Left lung (tissue), 10 donors: ENCODE results near the gene MFNG. TPM values are rescaled to one million over a fixed set of nuclear protein-coding genes. Genes with fewer than 3 reads are reported as not detected.

Experiments used
- ATAC-seq: fragments of 200-7000 bp; cut with Tn5 transposase; one replicate; pipeline ENCODE4 v1.9.1; 2020; ENCODE audit warnings: moderate library complexity
- DNase-seq, 4 donors: peaks; one replicate each; pipeline ENCODE4 v3.0.0-alpha.2; 2013 to 2020
- H3K27ac ChIP-seq, 2 donors: fragments of 200-600 bp; sonication (generic) in 1 of 2; one replicate each; pipeline versions ENCODE4 v1.5.0 to v1.8.0; 2020 to 2021
- H3K27me3 ChIP-seq, 2 donors: fragments of 200-600 bp; sonication (generic) in 1 of 2; one replicate each; pipeline versions ENCODE4 v1.5.0 to v1.8.0; 2020 to 2021
- H3K36me3 ChIP-seq, 2 donors: fragments of 200-600 bp; sonication (generic) in 1 of 2; one replicate each; pipeline versions ENCODE4 v1.5.0 to v1.8.0; 2020 to 2021
- H3K4me1 ChIP-seq, 2 donors: fragments of 200-600 bp; one replicate each; pipeline ENCODE4 v1.8.0; 2021
- H3K4me3 ChIP-seq, 2 donors: fragments of 200-600 bp; sonication (generic) in 1 of 2; one replicate each; pipeline versions ENCODE4 v1.5.0 to v1.8.0; 2020 to 2021; ENCODE audit warnings: mild to moderate bottlenecking in 1 of 2
- H3K9me3 ChIP-seq, 2 donors: fragments of 200-600 bp; sonication (generic) in 1 of 2; one replicate each; pipeline versions ENCODE4 v1.5.0 to v1.8.0; 2020 to 2021
- CTCF ChIP-seq, 2 donors: fragments of 200-600 bp; sonication (generic) in 1 of 2; IDR thresholded peaks; one replicate each; pipeline versions ENCODE4 v1.5.0 to v1.8.0; 2021; ENCODE audit warnings: antibody characterized with exemption in 2 of 2
- intact Hi-C, 2 donors: fragments of 100-400 bp; cut with DNase I; formaldehyde crosslinking; loops; one replicate each; pipeline versions ENCODE4 v1.11.2 to v1.14.2; 2022
- polyA plus RNA-seq, 6 donors: library from polyadenylated mRNA; unstranded; fragments of 120-200 nt; gene quantifications; one replicate each; pipeline ENCODE4 v1.2.1, GENCODE V29; 2013; ENCODE audit not compliant: insufficient read length in 6 of 6
- total RNA-seq, 2 donors: library from RNA; stranded (reverse); fragmentation: NEBNext Ultra II Directional; extraction: Animal tissue kit (Norgen Biotek cat#: 25700); gene quantifications; one replicate each; pipeline ENCODE4 v1.2.1, GENCODE V29; 2021
- donor health status: DM: no; HTN: yes; CAD: no.
- donor health status: DM: no; HTN: no; CAD: no.

MFNG gene
- total and polyA plus RNA-seq, 8 donors = 17.7 to 46.4 (median 22.3) TPM

- intact Hi-C loops = loop anchor here in 1 of 2 donors (10.0 kb wide), 1 partner anchor 106 kb away; no protein-coding TSS in a partner anchor
- Histone ChIP-seq H3K27me3 (peaks cover 21 to 94% of the 10 kb centered on the region in 2 donors), H3K36me3 (no peaks in the 10 kb centered on the region), H3K4me1 (peaks cover 4 to 23% of the 10 kb centered on the region in 2 donors), H3K9me3 (no peaks in the 10 kb centered on the region), H3K27ac (no peak overlapping the region), H3K4me3 (peak overlapping the region in 1 of 2 donors; percentile 11)
- no peak for DNase-seq
- no peak for ATAC-seq
- no peak for TF ChIP-seq CTCF (IDR thresholded peaks at IDR 0.05)
Observed at GRCh38 chr22:37420686-37421467, 65.3 kb downstream of the MFNG start.

GRCh38 chr22:37419969-37420685 lies 66.1 kb downstream of the MFNG start:
- DNase-seq = peak in 1 of 4 donors; percentile 55
- peaks cover 21 to 95% of the 10 kb centered on the region in 2 donors for H3K27me3 ChIP-seq
- no peak for TF ChIP-seq CTCF (IDR thresholded peaks at IDR 0.05)
- H3K9me3 ChIP-seq = no peaks in the 10 kb centered on the region
- ATAC-seq = peak; percentile 44
- no peak overlapping the region for H3K27ac ChIP-seq
- no peaks in the 10 kb centered on the region for H3K36me3 ChIP-seq
- intact Hi-C loops = loop anchor here in 1 of 2 donors (10.0 kb wide), 1 partner anchor 105 kb away; no protein-coding TSS in a partner anchor
- H3K4me3 ChIP-seq = peak overlapping the region; percentile 9 to 11
- H3K4me1 ChIP-seq = peaks cover 4 to 22% of the 10 kb centered on the region in 2 donors

- TF ChIP-seq CTCF (IDR thresholded peaks at IDR 0.05) = no peak
- ATAC-seq = peak; percentile 27
- no peak overlapping the region for H3K27ac ChIP-seq
- intact Hi-C loops = no loop called here
- no peaks in the 10 kb centered on the region for H3K9me3 ChIP-seq
- peak in 1 of 4 donors; percentile 68 for DNase-seq
- peaks cover 4 to 22% of the 10 kb centered on the region in 2 donors for H3K4me1 ChIP-seq
- no peaks in the 10 kb centered on the region for H3K36me3 ChIP-seq
- peaks cover 21 to 95% of the 10 kb centered on the region in 2 donors for H3K27me3 ChIP-seq
- peak overlapping the region; percentile 9 to 11 for H3K4me3 ChIP-seq
Observed at GRCh38 chr22:37419370-37419968, 66.7 kb downstream of the MFNG start.

Other genes with a start within 250 kb of the MFNG start
- gene RAC2, start 242.1 kb downstream of the MFNG start, total RNA-seq = 10 to 100 TPM; 40.9 to 77.2 TPM
- gene RAC2, start 242.1 kb downstream of the MFNG start, polyA plus RNA-seq = 10 to 100 TPM in 2 of 6 donors, 1 to 10 TPM in 4; 6.7 to 11.2 (median 8.7) TPM
- gene CYTH4, start 203.9 kb downstream of the MFNG start, total RNA-seq = 10 to 100 TPM; 16.2 to 63.4 TPM
- gene CYTH4, start 203.9 kb downstream of the MFNG start, polyA plus RNA-seq = 1 to 10 TPM; 4.7 to 6.6 (median 5.7) TPM
- gene ELFN2, start 58.9 kb downstream of the MFNG start, total RNA-seq = 1 to 10 TPM; 4.2 to 4.9 TPM
- gene ELFN2, start 58.9 kb downstream of the MFNG start, polyA plus RNA-seq = 1 to 10 TPM in 4 of 6 donors, under 1 TPM in 2; 0.70 to 2.5 (median 1.2) TPM
- gene CARD10, start 33.0 kb upstream of the MFNG start, total RNA-seq = 10 to 100 TPM; 10.3 to 13.6 TPM
- 10 to 100 TPM; 13.4 to 19.7 (median 17.0) TPM for gene CARD10, start 33.0 kb upstream of the MFNG start, polyA plus RNA-seq
- gene CDC42EP1, start 74.1 kb upstream of the MFNG start, total RNA-seq = 10 to 100 TPM; 74.0 to 84.3 TPM
- 10 to 100 TPM; 30.8 to 54.7 (median 45.2) TPM for gene CDC42EP1, start 74.1 kb upstream of the MFNG start, polyA plus RNA-seq
- gene LGALS2, start 93.7 kb upstream of the MFNG start, total RNA-seq = under 1 TPM in 1 of 2 donors, not detected in 1; 0.61 TPM
- gene LGALS2, start 93.7 kb upstream of the MFNG start, polyA plus RNA-seq = 1 to 10 TPM; 1.2 to 2.6 (median 1.5) TPM
- 10 to 100 TPM; 53.0 to 64.3 TPM for gene GGA1, start 122.5 kb upstream of the MFNG start, total RNA-seq
- 10 to 100 TPM; 49.6 to 71.2 (median 58.8) TPM for gene GGA1, start 122.5 kb upstream of the MFNG start, polyA plus RNA-seq
- gene SH3BP1, start 153.3 kb upstream of the MFNG start, total RNA-seq = 10 to 100 TPM; 14.0 to 40.7 TPM
- gene SH3BP1, start 153.3 kb upstream of the MFNG start, polyA plus RNA-seq = 10 to 100 TPM; 23.4 to 31.5 (median 27.7) TPM
- gene PDXP, start 172.3 kb upstream of the MFNG start, total RNA-seq = 10 to 100 TPM in 1 of 2 donors, 1 to 10 TPM in 1; 8.3 to 10.1 TPM
- gene PDXP, start 172.3 kb upstream of the MFNG start, polyA plus RNA-seq = 10 to 100 TPM in 5 of 6 donors, 1 to 10 TPM in 1; 9.1 to 13.3 (median 11.8) TPM
- 100 to 1,000 TPM; 826 to 851 TPM for gene LGALS1, start 189.3 kb upstream of the MFNG start, total RNA-seq
- 100 to 1,000 TPM; 575 to 923 (median 640) TPM for gene LGALS1, start 189.3 kb upstream of the MFNG start, polyA plus RNA-seq
- 10 to 100 TPM; 16.2 to 26.3 TPM for gene NOL12, start 200.0 kb upstream of the MFNG start, total RNA-seq
- 10 to 100 TPM; 17.1 to 23.7 (median 20.3) TPM for gene NOL12, start 200.0 kb upstream of the MFNG start, polyA plus RNA-seq
- 10 to 100 TPM; 70.9 to 84.9 TPM for gene TRIOBP, start 210.7 kb upstream of the MFNG start, total RNA-seq
- 10 to 100 TPM; 57.4 to 80.8 (median 67.0) TPM for gene TRIOBP, start 210.7 kb upstream of the MFNG start, polyA plus RNA-seq